ENCODE results near the gene ADARB1.
A peak's percentile ranks its signal among the peaks of the same experiment; 100 is the strongest.

Gene ADARB1

GRCh38 chr21:45054227-45054926 lies 20.0 kb upstream of the ADARB1 start:
- no peak for DNase-seq

- DNase-seq = peak in 3 of 58 donors; percentile 7 to 27 (median 27)
Measured at GRCh38 chr21:45054927-45055612, 19.3 kb upstream of the ADARB1 start.

- peak in 1 of 58 donors; percentile 19 for DNase-seq
Measured at GRCh38 chr21:45055861-45056260, 18.5 kb upstream of the ADARB1 start.

DNA sequence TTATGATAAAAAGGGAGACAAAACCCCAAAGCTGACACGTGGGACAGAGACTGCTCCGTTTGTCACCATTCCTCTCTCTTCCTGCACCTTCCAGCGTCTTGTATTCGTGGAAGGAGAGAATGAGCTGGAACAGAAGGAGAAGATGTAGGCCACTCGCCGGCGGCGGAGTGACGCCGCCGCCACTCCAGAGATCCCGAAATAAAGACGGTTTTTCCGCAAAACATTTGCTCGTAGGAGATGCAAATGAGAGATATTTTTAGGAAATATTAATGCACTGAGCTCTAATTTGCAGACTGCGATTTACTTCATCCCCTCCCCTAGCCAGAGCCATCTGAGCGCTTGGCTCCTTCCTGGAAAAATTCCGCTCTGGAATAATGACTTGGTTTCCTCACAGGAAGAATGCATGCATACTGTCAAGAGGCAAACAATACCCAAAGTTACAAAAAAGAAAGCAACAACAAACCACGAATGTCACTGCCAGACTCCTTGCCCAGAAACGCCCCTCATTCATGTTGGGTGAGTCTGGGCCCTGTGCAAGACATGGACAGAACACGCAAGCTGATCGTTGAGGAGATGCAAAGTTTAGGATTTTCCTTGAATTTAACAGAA lies 18.0 kb upstream of the ADARB1 start:
- peak in 2 of 58 donors; percentile 19 to 28 for DNase-seq

GRCh38 chr21:45056917-45057560 lies 17.3 kb upstream of the ADARB1 start:
- no peak for DNase-seq

DNA sequence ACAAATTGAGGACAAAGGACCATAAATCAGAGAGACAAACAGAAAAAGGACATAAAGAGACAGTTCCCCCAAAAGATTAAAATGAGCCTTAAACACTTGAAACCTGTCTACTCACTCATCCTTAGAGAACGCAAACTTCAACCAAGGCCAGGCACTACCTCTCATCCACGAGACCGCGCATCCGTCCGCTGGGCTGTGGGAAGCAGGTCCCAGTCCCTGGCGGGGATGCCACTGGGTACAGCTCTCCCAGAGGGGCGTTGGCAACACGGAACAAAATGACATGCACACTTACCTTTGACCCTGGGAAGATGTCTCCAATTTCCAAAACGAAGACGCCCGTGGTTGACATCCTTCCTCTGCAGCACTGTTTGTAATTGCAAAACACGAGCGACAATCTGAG lies 16.5 kb upstream of the ADARB1 start:
- no peak for DNase-seq

- no peak for DNase-seq
Measured at GRCh38 chr21:45059121-45059520, 15.3 kb upstream of the ADARB1 start.

DNA sequence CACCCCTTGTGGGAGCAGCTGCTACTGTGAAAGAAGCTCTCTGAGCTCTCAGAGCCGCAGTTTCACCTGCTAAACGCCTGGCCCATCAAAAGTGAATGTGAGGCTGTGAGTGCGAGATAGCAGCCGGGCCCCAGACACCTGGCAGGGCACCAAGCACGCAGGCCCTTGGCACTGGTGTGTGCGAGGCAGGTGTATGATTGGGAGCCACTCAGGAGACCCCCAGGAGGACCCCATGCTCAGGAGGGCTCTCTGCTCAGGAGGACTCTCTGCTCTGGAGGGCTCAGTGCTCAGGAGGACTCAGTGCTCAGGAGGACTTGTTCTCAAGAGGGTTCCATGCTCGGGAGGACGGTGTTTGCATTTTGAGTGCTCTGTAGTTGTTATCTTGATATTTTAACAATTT lies 14.3 kb upstream of the ADARB1 start:
- no peak for DNase-seq

DNA sequence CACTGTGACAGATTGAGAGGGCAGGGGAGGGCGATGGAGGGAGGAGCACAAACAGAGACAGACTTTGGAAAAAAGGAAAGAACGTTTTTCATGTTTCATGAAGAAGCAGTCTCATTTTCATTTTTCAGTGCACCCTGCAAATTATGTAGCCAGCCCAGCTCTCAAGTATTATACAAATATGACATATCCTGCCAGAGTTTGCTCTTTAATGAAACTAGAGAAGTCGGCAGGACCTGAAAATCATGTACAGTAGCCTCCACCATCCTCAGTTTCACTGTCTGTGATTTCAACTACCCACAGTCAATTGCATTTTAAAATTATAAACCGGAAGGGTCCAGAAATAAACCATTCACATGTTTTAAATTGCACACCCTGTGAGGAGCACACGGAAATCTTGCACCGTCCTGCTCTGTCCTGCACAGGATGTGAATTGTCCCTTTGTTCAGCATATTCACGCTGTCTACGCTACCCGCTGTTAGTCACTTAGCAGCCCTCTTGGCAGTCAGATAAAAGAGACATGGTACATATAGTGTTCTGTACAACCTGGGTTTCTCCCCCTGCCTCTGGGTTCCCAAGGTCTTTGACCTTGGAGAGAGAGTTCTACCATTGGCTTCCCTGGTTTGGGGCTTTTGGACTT lies 13.6 kb upstream of the ADARB1 start:
- no peak for DNase-seq

- DNase-seq = no peak
Measured at GRCh38 chr21:45064091-45064490, 10.3 kb upstream of the ADARB1 start.

DNA sequence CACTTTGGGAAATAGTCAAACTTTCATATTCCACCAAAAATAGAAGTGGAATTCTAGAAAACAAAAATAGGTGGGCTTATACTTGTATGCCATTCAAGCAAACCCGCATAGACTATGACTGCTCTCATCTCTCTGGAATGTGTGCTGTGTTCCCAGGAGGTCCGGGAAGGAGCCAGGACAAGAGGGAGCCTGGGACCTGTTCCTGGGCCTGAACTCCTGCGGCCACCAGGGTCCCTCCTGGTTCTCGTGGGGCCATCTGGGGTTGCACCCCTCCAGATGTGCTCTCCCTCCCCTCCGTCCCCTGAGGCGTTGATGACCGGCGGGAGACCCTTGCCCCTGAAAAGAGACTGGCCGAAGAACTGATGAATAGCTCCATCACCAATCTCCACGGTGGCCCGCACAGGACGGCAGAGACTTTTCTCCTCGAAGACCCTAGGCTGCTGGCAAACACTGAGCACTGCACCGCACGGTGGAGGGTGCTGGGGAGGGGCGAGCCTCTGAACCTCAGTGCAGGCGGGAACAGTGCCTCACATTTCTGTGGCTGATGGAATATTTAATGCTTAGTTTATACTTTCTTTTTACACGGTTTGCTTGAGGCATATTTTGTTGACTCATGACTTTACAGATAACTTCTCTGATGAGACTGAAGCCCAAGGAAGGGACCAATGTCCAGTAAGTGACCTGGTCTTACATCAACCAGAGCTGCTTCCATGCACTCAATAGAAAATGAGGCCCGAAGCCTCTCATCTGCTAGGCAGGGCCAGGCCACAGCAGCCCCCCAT lies 9.6 kb upstream of the ADARB1 start:
- DNase-seq = no peak

- DNase-seq = no peak
Measured at GRCh38 chr21:45067462-45068285, 6.7 kb upstream of the ADARB1 start.

- DNase-seq = no peak
Measured at GRCh38 chr21:45069085-45069484, 5.3 kb upstream of the ADARB1 start.

GRCh38 chr21:45069711-45070110 lies 4.7 kb upstream of the ADARB1 start:
- no peak for DNase-seq

DNA sequence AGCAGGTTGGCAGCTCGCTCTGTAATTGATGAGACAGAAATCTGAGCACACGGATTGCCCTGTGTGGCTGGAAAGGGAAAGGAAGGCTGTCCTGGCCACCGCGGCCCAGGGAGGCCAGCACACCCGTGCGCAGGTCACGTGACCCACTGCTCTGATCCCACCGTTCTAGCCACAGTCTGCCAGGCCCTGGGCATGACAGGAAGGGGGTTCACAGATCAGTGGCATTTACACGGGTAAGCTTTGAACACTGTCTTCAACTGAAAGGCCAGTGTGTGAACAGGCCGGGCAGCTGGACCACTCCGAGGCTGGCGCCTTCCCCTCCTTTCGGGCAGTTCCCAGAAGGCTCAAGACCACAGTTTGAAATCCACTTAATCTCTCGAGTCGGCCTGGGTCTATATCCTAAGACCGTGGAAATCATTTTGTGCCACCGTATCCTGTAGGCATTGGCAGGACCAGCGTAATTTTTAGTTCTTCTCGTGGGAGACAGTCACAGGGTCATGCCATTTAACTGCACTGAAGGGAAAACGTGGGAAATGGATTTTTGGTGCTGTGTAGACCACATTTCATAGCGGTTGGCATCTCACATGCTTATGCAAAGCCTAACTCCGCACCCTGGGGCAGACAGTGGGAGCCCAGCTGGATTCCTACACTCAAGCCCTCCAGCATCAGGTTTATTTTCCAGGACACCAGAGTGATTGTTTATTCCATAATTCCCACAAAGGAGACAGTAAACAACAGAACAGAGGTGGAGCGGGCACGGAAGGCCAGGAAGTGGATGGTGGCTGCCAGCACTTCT lies 3.1 kb upstream of the ADARB1 start:
- no peak for DNase-seq

- no peak for DNase-seq
Measured at GRCh38 chr21:45071874-45072737, 2.3 kb upstream of the ADARB1 start.

GRCh38 chr21:45072738-45073300 lies 1.6 kb upstream of the ADARB1 start:
- DNase-seq = no peak

All from anterior cingulate cortex (tissue), 58 donors.